T-cell (primary cell): ENCODE results near the gene PPM1E. TPM values are rescaled to one million over a fixed set of nuclear protein-coding genes. Genes with fewer than 3 reads are reported as not detected.
"Not testable (repeated sequence)": the region's sequence is repeated elsewhere in the genome, so short reads cannot be mapped to it uniquely, and the experiment has no call there.

Source experiments
- ATAC-seq, 4 experiments: fragments of 200-7000 bp in 3 of 4; fragments of 150-1000 bp in 1 of 4; cut with Tn5 transposase; replicated peaks in 1 of 4; 1 replicate in 3 of 4; 2 replicates in 1 of 4; pipeline ENCODE4 v1.10.0; 2021; ENCODE audit warnings: moderate library complexity in 3 of 4, mild to moderate bottlenecking in 2 of 4, moderate number of reproducible peaks in 1 of 4
- CTCF ChIA-PET, 2 donors: fragments of 300-600 bp; sonication (Branson Sonifier 250); formaldehyde crosslinking; loops; one replicate each; lab custom pipeline; 2022; ENCODE audit warnings: antibody characterized with exemption in 2 of 2; lab: Charles Lee
- POLR2A ChIA-PET, 2 donors: fragments of 300-600 bp; sonication (Branson Sonifier 250); formaldehyde crosslinking; loops; one replicate each; lab custom pipeline; 2022; ENCODE audit warnings: antibody characterized with exemption in 2 of 2; lab: Charles Lee
- DNase-seq, 35 experiments: peaks; one replicate each; pipeline versions ENCODE4 v3.0.0 to v3.0.0-alpha.2; 2013 to 2023
- H3K27ac ChIP-seq: one replicate; pipeline ENCODE4 v1.5.1; 2013; ENCODE audit warnings: low read length
- H3K27me3 ChIP-seq, 2 experiments: replicated peaks in 1 of 2; 1 replicate in 1 of 2; 2 replicates in 1 of 2; pipeline versions ENCODE4 v1.6.1 to v1.7.0; 2013; ENCODE audit warnings: low read length in 1 of 2, mixed read lengths in 1 of 2; ENCODE audit not compliant: control insufficient read depth in 2 of 2, insufficient read depth in 2 of 2; ENCODE audit errors: extremely low read depth in 1 of 2
- H3K36me3 ChIP-seq, 2 donors: 1 replicate in 1 of 2; 2 replicates in 1 of 2; pipeline versions ENCODE4 v1.6.1 to v1.7.0; 2013; ENCODE audit warnings: low read length in 1 of 2; ENCODE audit not compliant: control insufficient read depth in 2 of 2, insufficient read depth in 1 of 2; ENCODE audit errors: extremely low read depth in 1 of 2
- H3K4me1 ChIP-seq, 2 experiments: 1 replicate in 1 of 2; 2 replicates in 1 of 2; pipeline versions ENCODE4 v1.6.1 to v1.7.0; 2013; ENCODE audit warnings: low read length in 2 of 2, mixed read lengths in 1 of 2; ENCODE audit not compliant: insufficient read depth in 2 of 2, control insufficient read depth in 1 of 2; ENCODE audit errors: extremely low read depth in 1 of 2
- H3K4me3 ChIP-seq, 2 donors: 1 replicate in 1 of 2; 2 replicates in 1 of 2; pipeline versions ENCODE4 v1.5.1 to v1.7.0; 2013; ENCODE audit warnings: mild to moderate bottlenecking in 2 of 2, low read length in 1 of 2, moderate library complexity in 1 of 2; ENCODE audit not compliant: control insufficient read depth in 1 of 2; ENCODE audit errors: extremely low read depth in 1 of 2
- H3K9me3 ChIP-seq: 2 replicates; pipeline ENCODE4 v1.7.0; 2013
- H3K27ac Mint-ChIP-seq, 2 donors: one replicate each; pipeline ENCODE4 v1.8.0; 2020 to 2021; ENCODE audit warnings: mild to moderate bottlenecking in 2 of 2, mixed read lengths in 2 of 2
- H3K27me3 Mint-ChIP-seq, 2 donors: one replicate each; pipeline ENCODE4 v1.8.0; 2021 to 2022; ENCODE audit warnings: mixed read lengths in 2 of 2
- H3K36me3 Mint-ChIP-seq: one replicate; pipeline ENCODE4 v1.8.0; 2021; ENCODE audit warnings: mixed read lengths
- H3K4me1 Mint-ChIP-seq, 3 donors: one replicate each; pipeline ENCODE4 v1.8.0; 2020 to 2022; ENCODE audit warnings: mixed read lengths in 3 of 3, mild to moderate bottlenecking in 1 of 3
- H3K4me3 Mint-ChIP-seq, 3 donors: one replicate each; pipeline ENCODE4 v1.8.0; 2020 to 2022; ENCODE audit warnings: mild to moderate bottlenecking in 3 of 3, mixed read lengths in 3 of 3, moderate library complexity in 3 of 3
- H3K9me3 Mint-ChIP-seq, 3 donors: one replicate each; pipeline ENCODE4 v1.8.0; 2020 to 2022; ENCODE audit warnings: mixed read lengths in 3 of 3
- WGBS: methylation state at CpG from one replicate; pipeline ENCODE4 v1.1.5; 2013; ENCODE audit warnings: missing lambda C conversion rate; ENCODE audit not compliant: insufficient coverage; 5-methylcytosine and 5-hydroxymethylcytosine counted together
- total RNA-seq, 35 experiments: library from RNA in 6 of 35; stranded (reverse) in 6 of 35; fragments of 120-200 nt in 1 of 35; gene quantifications; one replicate each; pipeline versions ENCODE4 v1.2.1 to v1.2.4 and lab custom pipeline; 2013 to 2026

The PPM1E gene
- total RNA-seq, 5 donors from 2014 or later (not counting 1 experiment from before 2014, with no cell fraction given): 0.03 TPM; not detected in 4

DNA sequence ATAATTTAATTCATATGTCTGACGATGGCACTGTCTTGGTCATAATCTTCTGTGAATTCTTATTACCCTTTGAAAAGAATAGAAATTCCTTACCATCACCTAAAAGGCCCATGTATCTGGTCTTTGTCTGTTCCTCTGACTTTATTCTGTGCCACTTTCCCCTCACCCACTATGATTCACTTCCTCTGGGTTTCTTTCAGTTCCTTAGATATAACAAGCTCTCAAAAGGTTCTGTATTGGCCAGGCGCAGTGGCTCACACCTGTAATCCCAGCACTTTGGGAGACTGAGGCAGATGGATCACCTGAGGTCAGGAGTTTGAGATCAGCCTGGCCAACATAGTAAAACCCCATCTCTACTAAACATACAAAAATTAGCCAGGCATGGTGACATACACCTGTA lies 198.7 kb downstream of the PPM1E start:
- H3K4me3 Mint-ChIP-seq, H3K27ac Mint-ChIP-seq, H3K4me3 ChIP-seq, H3K36me3 ChIP-seq, CTCF ChIA-PET, ATAC-seq, H3K27me3 Mint-ChIP-seq, H3K4me1 ChIP-seq, DNase-seq, POLR2A ChIA-PET, H3K9me3 ChIP-seq, H3K27ac ChIP-seq, H3K4me1 Mint-ChIP-seq, H3K27me3 ChIP-seq: not testable (repeated sequence)
- Mint-ChIP-seq H3K9me3 (peaks cover 11 to 26% (median 12%) of the 10 kb centered on the region in 3 donors), H3K36me3 (peaks cover 13% of the 10 kb centered on the region)
- 100% methylated on average over 1 of the region's 2 CpGs for WGBS

DNA sequence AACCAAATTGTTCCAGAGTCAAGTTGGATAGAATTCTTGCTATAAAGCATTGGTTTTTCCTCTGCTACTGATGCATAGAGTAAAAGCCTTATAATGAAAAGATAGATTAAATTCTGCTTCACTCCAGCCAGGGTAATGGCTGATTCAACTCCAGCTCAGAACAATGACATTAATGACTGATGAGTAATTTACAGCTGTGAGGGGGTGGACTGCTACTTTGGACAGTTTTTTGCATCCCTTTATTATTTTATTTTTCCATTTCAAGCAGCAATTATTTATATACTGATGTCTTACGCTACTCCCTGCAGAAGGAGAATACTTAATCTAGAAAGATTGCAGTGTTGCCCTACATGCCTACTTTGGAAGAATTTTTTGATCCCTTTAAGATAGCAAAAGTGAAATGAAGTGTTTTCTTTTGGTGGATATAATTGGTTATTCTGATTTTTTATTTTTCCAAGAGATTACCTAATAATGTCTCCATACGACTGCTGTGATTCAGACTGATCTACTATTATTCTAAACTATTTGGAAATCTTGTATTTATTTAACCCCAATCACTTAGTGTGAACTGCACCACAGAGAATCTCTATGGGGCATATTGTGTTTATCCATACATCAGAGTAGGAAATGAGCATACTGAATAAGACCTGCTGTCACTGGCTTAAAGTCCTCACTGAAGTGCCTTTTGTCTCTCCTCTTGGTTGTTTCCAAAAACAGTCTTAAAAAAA lies 201.5 kb downstream of the PPM1E start:
- ChIA-PET POLR2A (no interaction called here), CTCF (no interaction called here)
- no peak for DNase-seq
- H3K36me3 ChIP-seq: no peaks in the 10 kb centered on the region
- H3K9me3 ChIP-seq: no peaks in the 10 kb centered on the region
- peaks cover 0 to 6% of the 10 kb centered on the region in 2 experiments for H3K27me3 ChIP-seq
- peaks cover 0 to 8% (median 0%) of the 10 kb centered on the region in 3 donors for H3K9me3 Mint-ChIP-seq
- H3K4me1 ChIP-seq: no peaks in the 10 kb centered on the region
- H3K27me3 Mint-ChIP-seq: peaks cover 3 to 6% of the 10 kb centered on the region in 2 donors
- peaks cover 3% of the 10 kb centered on the region for H3K36me3 Mint-ChIP-seq
- no peaks in the 10 kb centered on the region for H3K4me1 Mint-ChIP-seq
- no peak overlapping the region for H3K4me3 ChIP-seq
- H3K4me3 Mint-ChIP-seq: no peak overlapping the region
- no peak overlapping the region for H3K27ac ChIP-seq
- no peak for ATAC-seq
- no peak overlapping the region for H3K27ac Mint-ChIP-seq
- no CpG with 5 or more reads among the region's 2 CpGs for WGBS

DNA sequence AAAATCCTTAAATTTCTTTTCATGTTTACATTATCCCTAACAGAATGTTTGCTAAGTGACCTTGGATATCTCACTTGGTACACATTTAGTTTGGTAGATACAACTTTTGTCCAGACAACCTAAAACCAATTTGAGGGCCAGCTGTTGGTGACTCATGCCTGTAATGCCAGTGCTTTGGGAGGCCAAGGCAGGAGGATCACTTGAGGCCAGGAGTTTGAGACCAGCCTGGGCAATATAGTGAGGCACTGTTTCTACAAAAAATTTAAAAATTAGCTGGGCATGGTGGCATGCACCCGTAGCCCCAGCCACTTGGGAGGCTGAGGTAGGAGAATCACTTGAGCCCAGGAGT lies 202.0 kb downstream of the PPM1E start:
- H3K4me1 Mint-ChIP-seq, H3K4me3 ChIP-seq, ATAC-seq, H3K36me3 Mint-ChIP-seq, DNase-seq, H3K4me3 Mint-ChIP-seq, H3K27me3 Mint-ChIP-seq, H3K9me3 Mint-ChIP-seq, H3K27ac Mint-ChIP-seq, H3K36me3 ChIP-seq, H3K27ac ChIP-seq, H3K27me3 ChIP-seq, H3K9me3 ChIP-seq, POLR2A ChIA-PET, H3K4me1 ChIP-seq: not testable (repeated sequence)
- CTCF ChIA-PET: interaction anchor here in 1 of 2 donors (0.5 kb wide), 1 partner anchor 14 kb away, joined by 3 read pairs; no protein-coding TSS in a partner anchor
- WGBS: no CpG with 5 or more reads among the region's 1 CpG

DNA sequence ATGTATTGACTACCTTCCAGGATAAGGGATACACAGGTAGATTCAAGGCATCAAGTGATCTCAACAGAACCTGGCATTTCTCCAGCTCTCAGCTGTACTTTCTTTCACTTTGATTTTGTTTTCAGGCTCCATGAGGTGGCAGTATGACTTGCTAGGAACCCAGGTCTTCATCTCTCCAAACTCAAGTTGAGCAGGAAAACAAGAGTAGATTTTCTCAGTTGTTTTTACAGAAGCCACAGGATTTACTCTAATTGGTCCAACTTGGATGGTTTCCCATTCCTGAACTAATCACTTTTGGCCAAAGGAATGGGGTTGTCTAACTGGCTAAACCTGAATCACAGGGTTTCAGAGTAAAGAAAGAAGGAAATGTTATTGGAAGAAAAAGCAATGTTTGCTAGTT lies 204.4 kb downstream of the PPM1E start:
- H3K9me3 Mint-ChIP-seq: no peaks in the 10 kb centered on the region
- no peaks in the 10 kb centered on the region for H3K36me3 ChIP-seq
- peaks cover 0 to 6% of the 10 kb centered on the region in 2 donors for H3K27me3 Mint-ChIP-seq
- no peaks in the 10 kb centered on the region for H3K4me1 ChIP-seq
- H3K9me3 ChIP-seq: no peaks in the 10 kb centered on the region
- ATAC-seq (no peak), DNase-seq (peak in 1 of 35 experiments; percentile 18)
- no peak overlapping the region for H3K27ac Mint-ChIP-seq
- no peak overlapping the region for H3K27ac ChIP-seq
- CTCF ChIA-PET: no interaction called here
- H3K36me3 Mint-ChIP-seq: no peaks in the 10 kb centered on the region
- H3K27me3 ChIP-seq: peaks cover 0 to 2% of the 10 kb centered on the region in 2 experiments
- no peak overlapping the region for H3K4me3 ChIP-seq
- H3K4me3 Mint-ChIP-seq: no peak overlapping the region
- no peaks in the 10 kb centered on the region for H3K4me1 Mint-ChIP-seq
- POLR2A ChIA-PET: no interaction called here

DNA sequence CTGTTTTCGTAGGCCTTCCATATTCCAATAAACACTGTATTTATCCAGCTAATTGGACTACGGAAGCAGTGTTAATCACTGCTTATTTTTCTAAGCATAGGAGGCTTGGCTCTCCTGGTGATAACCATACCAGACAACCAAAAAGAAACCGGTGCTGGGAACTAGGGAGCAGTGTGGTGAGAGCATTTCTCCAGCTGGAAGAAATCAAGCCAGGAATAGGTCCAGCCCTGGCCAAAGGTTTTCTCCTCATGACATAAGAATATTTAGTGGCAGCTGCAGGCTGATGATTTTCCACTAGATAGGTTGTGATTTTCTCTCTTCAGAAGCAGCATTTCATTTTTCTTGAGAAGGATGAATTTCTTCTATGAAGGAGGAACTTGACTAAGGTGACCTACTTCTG lies 209.6 kb downstream of the PPM1E start:
- H3K4me3 ChIP-seq: no peak overlapping the region
- H3K36me3 ChIP-seq: no peaks in the 10 kb centered on the region
- no peak for ATAC-seq
- no peaks in the 10 kb centered on the region for H3K9me3 ChIP-seq
- H3K4me3 Mint-ChIP-seq: no peak overlapping the region
- H3K4me1 Mint-ChIP-seq: peaks cover 3 to 12% (median 4%) of the 10 kb centered on the region in 3 donors
- H3K9me3 Mint-ChIP-seq: no peaks in the 10 kb centered on the region
- no peaks in the 10 kb centered on the region for H3K4me1 ChIP-seq
- WGBS: no CpG with 5 or more reads among the region's 3 CpGs
- no peak overlapping the region for H3K27ac Mint-ChIP-seq
- H3K27ac ChIP-seq: no peak overlapping the region
- no peaks in the 10 kb centered on the region for H3K36me3 Mint-ChIP-seq
- ChIA-PET CTCF (no interaction called here), POLR2A (no interaction called here)
- no peaks in the 10 kb centered on the region for H3K27me3 ChIP-seq
- H3K27me3 Mint-ChIP-seq: no peaks in the 10 kb centered on the region
- DNase-seq: no peak

DNA sequence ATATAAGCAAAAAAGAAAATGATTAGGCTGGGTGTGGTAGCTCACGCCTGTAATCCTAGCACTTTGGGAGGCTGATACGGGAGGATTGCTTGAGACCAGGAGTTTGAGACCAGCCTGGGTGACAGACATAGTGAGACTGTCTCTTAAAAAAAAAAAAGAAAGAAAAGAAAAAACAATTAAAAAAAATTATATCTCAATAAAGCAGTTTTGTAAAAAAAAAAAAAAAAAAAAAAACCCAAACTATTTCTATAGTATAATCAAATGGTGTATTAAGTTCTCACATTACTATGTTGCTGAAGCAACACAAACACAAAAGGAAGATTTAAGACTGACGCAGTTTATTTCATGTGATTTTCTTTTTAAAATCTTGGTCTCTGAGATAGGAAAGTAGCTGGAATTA lies 210.6 kb downstream of the PPM1E start:
- Histone ChIP-seq H3K4me1 (no peaks in the 10 kb centered on the region), H3K4me3 (no peak overlapping the region), H3K27ac (no peak overlapping the region), H3K27me3 (no peaks in the 10 kb centered on the region), H3K36me3 (no peaks in the 10 kb centered on the region), H3K9me3 (no peaks in the 10 kb centered on the region)
- ChIA-PET POLR2A (interaction anchor here in 1 of 2 donors (0.7 kb wide), 1 partner anchor 497 kb away, joined by 4 read pairs; no protein-coding TSS in a partner anchor), CTCF (interaction anchor here in 1 of 2 donors (1.4 kb wide), 1 partner anchor 39 kb away, joined by 3 read pairs; no protein-coding TSS in a partner anchor)
- WGBS: no CpG with 5 or more reads among the region's 3 CpGs
- ATAC-seq: no peak
- Mint-ChIP-seq H3K4me1 (peaks cover 3 to 12% (median 4%) of the 10 kb centered on the region in 3 donors), H3K36me3 (no peaks in the 10 kb centered on the region), H3K9me3 (no peaks in the 10 kb centered on the region), H3K27me3 (no peaks in the 10 kb centered on the region), H3K4me3 (no peak overlapping the region), H3K27ac (no peak overlapping the region)
- DNase-seq: no peak
